ENCODE results near the gene SOST. TPM values are rescaled to one million over a fixed set of nuclear protein-coding genes. Genes with fewer than 3 reads are reported as not detected.
A peak's percentile ranks its signal among the peaks of the same experiment; 100 is the strongest.

Gene SOST
- polyA plus RNA-seq, 1 of the 3 experiments (the other 2 are of a cell fraction) = not detected

- peak overlapping the region; percentile 78; the same call in 1 of the 2 replicates for H2AFZ ChIP-seq (ENCODE audit: low read depth)
- 74% methylated on average over 4 of the region's 4 CpGs for WGBS (ENCODE audit: low lambda C conversion rate)
- DNase-seq = no peak
- 0 out of 2 replicates have a peak overlapping the region, but pooled peaks have one; percentile 26 for H3K9ac ChIP-seq
- no peaks in the 10 kb centered on the region for H3F3A ChIP-seq (replicated peaks; ENCODE audit: insufficient read depth)
- CTCF ChIA-PET = interaction anchor here (0.7 to 9.4 kb wide), 3 partner anchors 20 to 66 kb away, joined by 3 to 54 read pairs (median 8); partner anchors contain the start of gene SOST
- peak overlapping the region; percentile 40; the same call in 1 of the 2 replicates for H3K4me2 ChIP-seq
- H3K9me2 ChIP-seq = no peaks in the 10 kb centered on the region
- H3K9me3 ChIP-seq = no peaks in the 10 kb centered on the region
- no peak overlapping the region for H3K4me3 ChIP-seq (ENCODE audit: low read depth in 2 of 2, low read length in 1 of 2)
- no peaks in the 10 kb centered on the region for H4K20me1 ChIP-seq (ENCODE audit: insufficient read depth)
- POLR2A ChIA-PET = no interaction called here
- H3K4me1 ChIP-seq (ENCODE audit: control insufficient read depth in 1 of 2, insufficient read depth in 2 of 2, low read depth in 1 of 2, low read length in 1 of 2) = 0 out of 4 replicates have a peak, but pooled peaks cover 0 to 3% of the 10 kb centered on the region in 2 experiments
- H3K27me3 ChIP-seq (ENCODE audit: insufficient read depth) = no peaks in the 10 kb centered on the region
- H3K36me3 ChIP-seq (replicated peaks in 1 of 2; ENCODE audit: control insufficient read depth in 1 of 2, insufficient read depth in 2 of 2, low read length in 1 of 2) = no peaks in the 10 kb centered on the region
- TF ChIP-seq CTCF (IDR thresholded peaks at IDR 0.05) (no peak), FOXJ3 (CRISPR knock-in tag; IDR thresholded peaks at IDR 0.05) (no peak), FOSL2 (IDR thresholded peaks at IDR 0.05; ENCODE audit: borderline replicate concordance, low read depth) (peak; percentile 77), MXI1 (IDR thresholded peaks at IDR 0.05; ENCODE audit: low read depth, low read length) (no peak), RCOR1 (IDR thresholded peaks at IDR 0.05; ENCODE audit: low read length) (no peak), SIN3A (IDR thresholded peaks at IDR 0.05; ENCODE audit: borderline replicate concordance, low read depth, low read length) (no peak), USF1 (IDR thresholded peaks at IDR 0.05; ENCODE audit: borderline replicate concordance, low read depth) (no peak), FOXM1 (IDR thresholded peaks at IDR 0.05; ENCODE audit: low read depth) (no peak), TAF1 (IDR thresholded peaks at IDR 0.05; ENCODE audit: borderline replicate concordance, low read depth, low read length) (no peak), NFIC (IDR thresholded peaks at IDR 0.05; ENCODE audit: borderline replicate concordance) (0 out of 2 replicates have a peak, but pooled peaks have one; percentile 9), TEAD4 (IDR thresholded peaks at IDR 0.05; ENCODE audit: borderline replicate concordance, insufficient read depth) (peak; percentile 39; the same call in 1 of the 2 replicates), TCF12 (IDR thresholded peaks at IDR 0.05) (0 out of 2 replicates have a peak, but pooled peaks have one; percentile 16), RXRA (IDR thresholded peaks at IDR 0.05; ENCODE audit: borderline replicate concordance, low read depth) (no peak), JUND (IDR thresholded peaks at IDR 0.05) (peak; percentile 66), USF2 (IDR thresholded peaks at IDR 0.05; ENCODE audit: borderline replicate concordance, low read depth, low read length) (no peak), GABPA (IDR thresholded peaks at IDR 0.05; ENCODE audit: low read depth) (no peak), ELF1 (IDR thresholded peaks at IDR 0.05) (no peak), REST (IDR thresholded peaks at IDR 0.05; ENCODE audit: low read depth, low read length) (no peak), PBX3 (IDR thresholded peaks at IDR 0.05) (peak; percentile 57)
- H3K79me2 ChIP-seq (ENCODE audit: insufficient read depth) = no peaks in the 10 kb centered on the region
- peak overlapping the region in 1 of 2 experiments; percentile 61; a peak in 2 of 4 replicates for H3K27ac ChIP-seq (ENCODE audit: low read depth in 2 of 2, low read length in 1 of 2)
Measured at GRCh38 chr17:43740541-43740940, 18.1 kb downstream of the SOST start.
